ENCODE results near the gene SLAMF8.

Gene SLAMF8

GRCh38 chr1:159826441-159827101, at the start of gene SLAMF8:
SLAMF8 (plus strand) TSS chr1:159826873; CDS start chr1:159826899, 26 bp downstream.
- no peak within 1 kb of the TSS for H3K4me3 ChIP-seq (ENCODE audit: low read length)
- peaks cover 3% of the 10 kb centered on the region for H3K4me1 ChIP-seq (ENCODE audit: control insufficient read depth, low read depth, low read length)
- no peaks in the 10 kb centered on the region for H3K9me3 ChIP-seq (ENCODE audit: control insufficient read depth, low read depth, low read length)
- H3K36me3 ChIP-seq (ENCODE audit: control insufficient read depth, low read depth, low read length): no peaks in the 10 kb centered on the region
- peaks cover 13% of the 10 kb centered on the region for H3K27me3 ChIP-seq (ENCODE audit: control insufficient read depth, insufficient read depth, low read length)
- H3K9ac ChIP-seq (ENCODE audit: low read length): no peak within 1 kb of the TSS
- no peak within 1 kb of the TSS for H3K27ac ChIP-seq (ENCODE audit: low read length)

- Histone ChIP-seq H3K27me3 (ENCODE audit: control insufficient read depth, insufficient read depth, low read length) (peaks cover 4% of the 10 kb centered on the region), H3K9ac (ENCODE audit: low read length) (no peak overlapping the region), H3K36me3 (ENCODE audit: control insufficient read depth, low read depth, low read length) (no peaks in the 10 kb centered on the region), H3K4me1 (ENCODE audit: control insufficient read depth, low read depth, low read length) (peaks cover 4% of the 10 kb centered on the region), H3K4me3 (ENCODE audit: low read length) (no peak overlapping the region), H3K9me3 (ENCODE audit: control insufficient read depth, low read depth, low read length) (no peaks in the 10 kb centered on the region), H3K27ac (ENCODE audit: low read length) (no peak overlapping the region)
These were observed 48.4 kb upstream of the SLAMF8 start for GRCh38 chr1:159778266-159778665.

GRCh38 chr1:159779403-159779851, 47.2 kb upstream of the SLAMF8 start:
- H3K4me1 ChIP-seq (ENCODE audit: control insufficient read depth, low read depth, low read length): peaks cover 13% of the 10 kb centered on the region
- H3K27ac ChIP-seq (ENCODE audit: low read length): no peak overlapping the region
- H3K9me3 ChIP-seq (ENCODE audit: control insufficient read depth, low read depth, low read length): no peaks in the 10 kb centered on the region
- H3K36me3 ChIP-seq (ENCODE audit: control insufficient read depth, low read depth, low read length): no peaks in the 10 kb centered on the region
- H3K27me3 ChIP-seq (ENCODE audit: control insufficient read depth, insufficient read depth, low read length): peaks cover 4% of the 10 kb centered on the region
- no peak overlapping the region for H3K9ac ChIP-seq (ENCODE audit: low read length)
- H3K4me3 ChIP-seq (ENCODE audit: low read length): no peak overlapping the region

GRCh38 chr1:159780583-159781582, 45.8 kb upstream of the SLAMF8 start, which contains the start of gene DUSP23:
DUSP23 (plus strand) TSS chr1:159780962; CDS start chr1:159781101, 139 bp downstream.
- Histone ChIP-seq H3K36me3 (ENCODE audit: control insufficient read depth, low read depth, low read length) (no peaks in the 10 kb centered on the region), H3K27ac (ENCODE audit: low read length) (no peak within 1 kb of the TSS)

GRCh38 chr1:159781992-159782391, 44.7 kb upstream of the SLAMF8 start:
- Histone ChIP-seq H3K27me3 (ENCODE audit: control insufficient read depth, insufficient read depth, low read length) (peaks cover 4% of the 10 kb centered on the region), H3K4me3 (ENCODE audit: low read length) (peak overlapping the region; percentile 63), H3K4me1 (ENCODE audit: control insufficient read depth, low read depth, low read length) (peaks cover 13% of the 10 kb centered on the region), H3K9ac (ENCODE audit: low read length) (no peak overlapping the region), H3K27ac (ENCODE audit: low read length) (no peak overlapping the region), H3K9me3 (ENCODE audit: control insufficient read depth, low read depth, low read length) (no peaks in the 10 kb centered on the region), H3K36me3 (ENCODE audit: control insufficient read depth, low read depth, low read length) (no peaks in the 10 kb centered on the region)

More at GRCh38 chr1:159780583-159781582, 45.8 kb upstream of the SLAMF8 start, which contains the start of gene DUSP23:
- Histone ChIP-seq H3K4me3 (ENCODE audit: low read length) (peak within 1 kb of the TSS; percentile 63), H3K27me3 (ENCODE audit: control insufficient read depth, insufficient read depth, low read length) (peaks cover 4% of the 10 kb centered on the region), H3K4me1 (ENCODE audit: control insufficient read depth, low read depth, low read length) (peaks cover 13% of the 10 kb centered on the region), H3K9ac (ENCODE audit: low read length) (peak within 1 kb of the TSS; percentile 8), H3K9me3 (ENCODE audit: control insufficient read depth, low read depth, low read length) (no peaks in the 10 kb centered on the region)

- H3K4me1 ChIP-seq (ENCODE audit: control insufficient read depth, low read depth, low read length): peaks cover 13% of the 10 kb centered on the region
- H3K9me3 ChIP-seq (ENCODE audit: control insufficient read depth, low read depth, low read length): no peaks in the 10 kb centered on the region
- no peak overlapping the region for H3K4me3 ChIP-seq (ENCODE audit: low read length)
- H3K36me3 ChIP-seq (ENCODE audit: control insufficient read depth, low read depth, low read length): no peaks in the 10 kb centered on the region
- peaks cover 4% of the 10 kb centered on the region for H3K27me3 ChIP-seq (ENCODE audit: control insufficient read depth, insufficient read depth, low read length)
- H3K9ac ChIP-seq (ENCODE audit: low read length): no peak overlapping the region
- H3K27ac ChIP-seq (ENCODE audit: low read length): no peak overlapping the region
These were observed 42.9 kb upstream of the SLAMF8 start for GRCh38 chr1:159783724-159784123.

GRCh38 chr1:159786465-159786864, 40.2 kb upstream of the SLAMF8 start:
- Histone ChIP-seq H3K36me3 (ENCODE audit: control insufficient read depth, low read depth, low read length) (no peaks in the 10 kb centered on the region), H3K4me3 (ENCODE audit: low read length) (no peak overlapping the region), H3K9me3 (ENCODE audit: control insufficient read depth, low read depth, low read length) (no peaks in the 10 kb centered on the region), H3K27ac (ENCODE audit: low read length) (no peak overlapping the region), H3K27me3 (ENCODE audit: control insufficient read depth, insufficient read depth, low read length) (peaks cover 4% of the 10 kb centered on the region), H3K4me1 (ENCODE audit: control insufficient read depth, low read depth, low read length) (peaks cover 13% of the 10 kb centered on the region), H3K9ac (ENCODE audit: low read length) (no peak overlapping the region)

- Histone ChIP-seq H3K4me3 (ENCODE audit: low read length) (no peak overlapping the region), H3K9ac (ENCODE audit: low read length) (no peak overlapping the region), H3K27ac (ENCODE audit: low read length) (no peak overlapping the region), H3K4me1 (ENCODE audit: control insufficient read depth, low read depth, low read length) (peaks cover 9% of the 10 kb centered on the region), H3K9me3 (ENCODE audit: control insufficient read depth, low read depth, low read length) (no peaks in the 10 kb centered on the region), H3K27me3 (ENCODE audit: control insufficient read depth, insufficient read depth, low read length) (no peaks in the 10 kb centered on the region), H3K36me3 (ENCODE audit: control insufficient read depth, low read depth, low read length) (no peaks in the 10 kb centered on the region)
These were observed 39.7 kb upstream of the SLAMF8 start for GRCh38 chr1:159786966-159787365.

GRCh38 chr1:159790237-159790917, 36.3 kb upstream of the SLAMF8 start:
- Histone ChIP-seq H3K27me3 (ENCODE audit: control insufficient read depth, insufficient read depth, low read length) (no peaks in the 10 kb centered on the region), H3K4me1 (ENCODE audit: control insufficient read depth, low read depth, low read length) (no peaks in the 10 kb centered on the region), H3K36me3 (ENCODE audit: control insufficient read depth, low read depth, low read length) (no peaks in the 10 kb centered on the region), H3K4me3 (ENCODE audit: low read length) (no peak overlapping the region), H3K9me3 (ENCODE audit: control insufficient read depth, low read depth, low read length) (no peaks in the 10 kb centered on the region), H3K27ac (ENCODE audit: low read length) (no peak overlapping the region), H3K9ac (ENCODE audit: low read length) (no peak overlapping the region)

- no peaks in the 10 kb centered on the region for H3K36me3 ChIP-seq (ENCODE audit: control insufficient read depth, low read depth, low read length)
These were observed 35.6 kb upstream of the SLAMF8 start for GRCh38 chr1:159791031-159791430.

GRCh38 chr1:159791461-159791860, 35.2 kb upstream of the SLAMF8 start:
- Histone ChIP-seq H3K9me3 (ENCODE audit: control insufficient read depth, low read depth, low read length) (no peaks in the 10 kb centered on the region), H3K9ac (ENCODE audit: low read length) (no peak overlapping the region), H3K4me3 (ENCODE audit: low read length) (no peak overlapping the region), H3K27ac (ENCODE audit: low read length) (no peak overlapping the region), H3K36me3 (ENCODE audit: control insufficient read depth, low read depth, low read length) (no peaks in the 10 kb centered on the region), H3K27me3 (ENCODE audit: control insufficient read depth, insufficient read depth, low read length) (no peaks in the 10 kb centered on the region), H3K4me1 (ENCODE audit: control insufficient read depth, low read depth, low read length) (no peaks in the 10 kb centered on the region)

More at GRCh38 chr1:159791031-159791430, 35.6 kb upstream of the SLAMF8 start:
- Histone ChIP-seq H3K4me3 (ENCODE audit: low read length) (no peak overlapping the region), H3K9me3 (ENCODE audit: control insufficient read depth, low read depth, low read length) (no peaks in the 10 kb centered on the region), H3K27me3 (ENCODE audit: control insufficient read depth, insufficient read depth, low read length) (no peaks in the 10 kb centered on the region), H3K9ac (ENCODE audit: low read length) (no peak overlapping the region), H3K27ac (ENCODE audit: low read length) (no peak overlapping the region), H3K4me1 (ENCODE audit: control insufficient read depth, low read depth, low read length) (no peaks in the 10 kb centered on the region)

Data from iPS-18a (cell line).